K562 (cell line): Measurements from ENCODE around the gene ZFP3. TPM values are rescaled to one million over a fixed set of nuclear protein-coding genes. Genes with fewer than 3 reads are reported as not detected.

ENCODE experiments used
- CBX3 ChIP-seq, 2 experiments: IDR thresholded peaks; 1 replicate in 1 of 2; 2 replicates in 1 of 2; pipeline ENCODE4 v1.6.1; 2012; ENCODE audit warnings: inconsistent platforms in 2 of 2, low read length in 2 of 2, borderline replicate concordance in 1 of 2, control low read depth in 1 of 2
- CC2D1A ChIP-seq: fragments of 450-650 bp; IDR thresholded peaks from 2 replicates; pipeline ENCODE4 v1.6.1; 2017; ENCODE audit warnings: mild to moderate bottlenecking
- HCFC1 ChIP-seq: IDR thresholded peaks from 2 replicates; pipeline ENCODE4 v1.6.1; 2012; ENCODE audit warnings: low read depth, low read length, improper control_type of control experiment
- IRF2 ChIP-seq: sonication (generic); formaldehyde crosslinking; IDR thresholded peaks from 2 replicates; pipeline ENCODE4 v1.8.1; 2022; ENCODE audit warnings: mild to moderate bottlenecking, missing genetic modification reagents
- KHSRP ChIP-seq: fragments of 450-650 bp; IDR thresholded peaks from 2 replicates; pipeline ENCODE4 v1.6.1; 2017
- LEF1 ChIP-seq: fragments of 450-650 bp; IDR thresholded peaks from 2 replicates; pipeline ENCODE4 v1.6.1; 2016; ENCODE audit warnings: mild to moderate bottlenecking
- MIER1 ChIP-seq: fragments of 450-650 bp; IDR thresholded peaks from 2 replicates; pipeline ENCODE4 v1.6.1; 2016; ENCODE audit warnings: antibody characterized with exemption, mild to moderate bottlenecking, low read depth
- NEUROD1 ChIP-seq: fragments of 150-350 bp; IDR thresholded peaks from 2 replicates; pipeline ENCODE4 v1.6.1; 2014; ENCODE audit warnings: borderline replicate concordance, low read length, low read depth; ENCODE audit not compliant: partially characterized antibody
- NR2C1 ChIP-seq, 2 experiments: fragments of 450-650 bp; IDR thresholded peaks; 2 replicates each; pipeline ENCODE4 v1.6.1; 2017; ENCODE audit warnings: mild to moderate bottlenecking in 2 of 2, antibody characterized with exemption in 1 of 2, inconsistent platforms in 1 of 2, missing compliant biosample characterization in 1 of 2, missing genetic modification characterization in 1 of 2
- NR2F6 ChIP-seq: fragments of 450-650 bp; formaldehyde crosslinking; IDR thresholded peaks from 2 replicates; pipeline ENCODE4 v1.4.0; 2020; ENCODE audit warnings: mild to moderate bottlenecking
- PML ChIP-seq: IDR thresholded peaks from 2 replicates; pipeline ENCODE4 v1.6.1; 2012; ENCODE audit warnings: low read length, inconsistent platforms
- PRMT5 ChIP-seq: sonication (generic); formaldehyde crosslinking; IDR thresholded peaks from 2 replicates; pipeline ENCODE4 v1.5.0; 2020; ENCODE audit warnings: missing genetic modification reagents
- RB1 ChIP-seq: fragments of 450-650 bp; IDR thresholded peaks from 2 replicates; pipeline ENCODE4 v1.6.1; 2017; ENCODE audit warnings: low read depth, mild to moderate bottlenecking
- SMAD3 ChIP-seq: fragments of 450-650 bp; formaldehyde crosslinking; conservative IDR thresholded peaks from 2 replicates; pipeline ENCODE4 v1.4.0; 2020; ENCODE audit warnings: mild to moderate bottlenecking
- SNIP1 ChIP-seq: fragments of 450-650 bp; IDR thresholded peaks from 2 replicates; pipeline ENCODE4 v1.7.1; 2017; ENCODE audit warnings: low read depth, mild to moderate bottlenecking
- SP2 ChIP-seq: IDR thresholded peaks from 2 replicates; pipeline ENCODE4 v1.6.1; 2011; ENCODE audit warnings: mild to moderate bottlenecking, low read depth, low read length, moderate library complexity; ENCODE audit not compliant: poor library complexity, severe bottlenecking; ENCODE audit errors: extremely low read depth
- TBP ChIP-seq: optimal IDR thresholded peaks from 2 replicates; pipeline ENCODE3; 2011; ENCODE audit warnings: low read depth, low read length, improper control_type of control experiment
- TFAP4 ChIP-seq: sonication (generic); formaldehyde crosslinking; IDR thresholded peaks from 2 replicates; pipeline ENCODE4 v1.8.0; 2022; ENCODE audit warnings: missing genetic modification reagents, mild to moderate bottlenecking, moderate library complexity, borderline replicate concordance
- XRCC5 ChIP-seq: fragments of 200-400 bp; formaldehyde crosslinking; IDR thresholded peaks from 2 replicates; pipeline ENCODE4 v1.6.1; 2017; ENCODE audit warnings: low read depth, mild to moderate bottlenecking, low read length
- ZNF133 ChIP-seq: fragments of 250-450 bp; sonication (Bioruptor Pico); IDR thresholded peaks from 2 replicates; pipeline ENCODE4 v1.4.0; 2020; ENCODE audit warnings: mild to moderate bottlenecking
- polyA plus RNA-seq, 8 experiments: library from polyadenylated mRNA; depleted of rRNA in 4 of 8; stranded (reverse) in 5 of 8; unstranded in 3 of 8; fragments of >200 nt; fragmentation: Nextera tagmentation in 2 of 8; fragmentation: Illumina TruSeq in 1 of 8; extraction: Ambion mirVana in 2 of 8; extraction: Trizol in 1 of 8; gene quantifications; 2 replicates each; pipeline versions ENCODE4 v1.2.1 to v1.2.3, GENCODE V29; 2011 to 2014; ENCODE audit warnings: inconsistent platforms in 1 of 8, missing spikeins in 1 of 8
- total RNA-seq, 7 experiments: library from RNA; depleted of rRNA in 6 of 7; stranded (reverse); fragments of >200 nt in 6 of 7; fragmentation: Illumina TruSeq in 2 of 7; extraction: Trizol in 2 of 7; gene quantifications; 2 replicates each; pipeline versions ENCODE4 v1.2.1 to v1.2.3, GENCODE V29; 2011 to 2021; ENCODE audit warnings: low replicate concordance in 1 of 7
- TF ChIP-seq, protein P1 (sequence below): fragments of 250-450 bp; sonication (Bioruptor Pico); IDR thresholded peaks from 2 replicates; pipeline ENCODE4 v1.9.0; 2021; ENCODE audit warnings: mild to moderate bottlenecking, inconsistent platforms
- TF ChIP-seq, protein P2 (sequence below), 3 experiments: IDR thresholded peaks in 2 of 3; conservative IDR thresholded peaks in 1 of 3; 2 replicates each; pipeline ENCODE4 v1.5.1; 2011 to 2012; ENCODE audit warnings: low read length in 3 of 3, mild to moderate bottlenecking in 3 of 3, control low read depth in 2 of 3, improper control_type of control experiment in 1 of 3, inconsistent platforms in 1 of 3, low read depth in 1 of 3, mixed read lengths in 1 of 3, moderate library complexity in 1 of 3; ENCODE audit not compliant: insufficient read depth in 2 of 3
- TF ChIP-seq, protein P3 (sequence below): fragments of 250-450 bp; sonication (Bioruptor Pico); IDR thresholded peaks from 2 replicates; pipeline ENCODE4 v1.8.0; 2021; ENCODE audit warnings: moderate library complexity, mild to moderate bottlenecking, inconsistent platforms

ZFP3 gene
- total and polyA plus RNA-seq, 9 of the 15 experiments (the other 6 are each of a cell fraction or from before 2014, with no cell fraction given), result 0.04 TPM; not detected in 8

- TF ChIP-seq, protein P1, sequence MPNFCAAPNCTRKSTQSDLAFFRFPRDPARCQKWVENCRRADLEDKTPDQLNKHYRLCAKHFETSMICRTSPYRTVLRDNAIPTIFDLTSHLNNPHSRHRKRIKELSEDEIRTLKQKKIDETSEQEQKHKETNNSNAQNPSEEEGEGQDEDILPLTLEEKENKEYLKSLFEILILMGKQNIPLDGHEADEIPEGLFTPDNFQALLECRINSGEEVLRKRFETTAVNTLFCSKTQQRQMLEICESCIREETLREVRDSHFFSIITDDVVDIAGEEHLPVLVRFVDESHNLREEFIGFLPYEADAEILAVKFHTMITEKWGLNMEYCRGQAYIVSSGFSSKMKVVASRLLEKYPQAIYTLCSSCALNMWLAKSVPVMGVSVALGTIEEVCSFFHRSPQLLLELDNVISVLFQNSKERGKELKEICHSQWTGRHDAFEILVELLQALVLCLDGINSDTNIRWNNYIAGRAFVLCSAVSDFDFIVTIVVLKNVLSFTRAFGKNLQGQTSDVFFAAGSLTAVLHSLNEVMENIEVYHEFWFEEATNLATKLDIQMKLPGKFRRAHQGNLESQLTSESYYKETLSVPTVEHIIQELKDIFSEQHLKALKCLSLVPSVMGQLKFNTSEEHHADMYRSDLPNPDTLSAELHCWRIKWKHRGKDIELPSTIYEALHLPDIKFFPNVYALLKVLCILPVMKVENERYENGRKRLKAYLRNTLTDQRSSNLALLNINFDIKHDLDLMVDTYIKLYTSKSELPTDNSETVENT (CRISPR knock-in tag), result peak; percentile 65; the same call in 1 of the 2 replicates
- TF ChIP-seq PRMT5 (CRISPR knock-in tag), result no peak
- TF ChIP-seq CC2D1A, result peak; percentile 51
- no peak for TF ChIP-seq LEF1
- TF ChIP-seq IRF2 (CRISPR knock-in tag), result no peak
- no peak for TF ChIP-seq NEUROD1
- TF ChIP-seq HCFC1, result peak; percentile 43
- peak; percentile 96 for TF ChIP-seq SP2
- no peak for TF ChIP-seq TFAP4 (CRISPR knock-in tag)
- TF ChIP-seq PML, result no peak
- TF ChIP-seq XRCC5, result no peak
- TF ChIP-seq, protein P2, sequence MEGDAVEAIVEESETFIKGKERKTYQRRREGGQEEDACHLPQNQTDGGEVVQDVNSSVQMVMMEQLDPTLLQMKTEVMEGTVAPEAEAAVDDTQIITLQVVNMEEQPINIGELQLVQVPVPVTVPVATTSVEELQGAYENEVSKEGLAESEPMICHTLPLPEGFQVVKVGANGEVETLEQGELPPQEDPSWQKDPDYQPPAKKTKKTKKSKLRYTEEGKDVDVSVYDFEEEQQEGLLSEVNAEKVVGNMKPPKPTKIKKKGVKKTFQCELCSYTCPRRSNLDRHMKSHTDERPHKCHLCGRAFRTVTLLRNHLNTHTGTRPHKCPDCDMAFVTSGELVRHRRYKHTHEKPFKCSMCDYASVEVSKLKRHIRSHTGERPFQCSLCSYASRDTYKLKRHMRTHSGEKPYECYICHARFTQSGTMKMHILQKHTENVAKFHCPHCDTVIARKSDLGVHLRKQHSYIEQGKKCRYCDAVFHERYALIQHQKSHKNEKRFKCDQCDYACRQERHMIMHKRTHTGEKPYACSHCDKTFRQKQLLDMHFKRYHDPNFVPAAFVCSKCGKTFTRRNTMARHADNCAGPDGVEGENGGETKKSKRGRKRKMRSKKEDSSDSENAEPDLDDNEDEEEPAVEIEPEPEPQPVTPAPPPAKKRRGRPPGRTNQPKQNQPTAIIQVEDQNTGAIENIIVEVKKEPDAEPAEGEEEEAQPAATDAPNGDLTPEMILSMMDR (IDR thresholded peaks at IDR 0.05 in 2 of 3, conservative IDR thresholded peaks at IDR 0.05 in 1 of 3; ENCODE audit: insufficient read depth in 2 of 3, low read depth in 1 of 3, low read length in 3 of 3), result peak; percentile 42 to 46 (median 44); a peak in 5 of 6 replicates
- TF ChIP-seq TBP, result no peak
- no peak for TF ChIP-seq MIER1
- 0 out of 2 replicates have a peak, but pooled peaks have one; percentile 29 for TF ChIP-seq NR2C1 (IDR thresholded peaks at IDR 0.05)
- TF ChIP-seq NR2C1 (tag; IDR thresholded peaks at IDR 0.05), result no peak
- no peak for TF ChIP-seq NR2F6 (CRISPR knock-in tag)
- TF ChIP-seq ZNF133 (CRISPR knock-in tag), result no peak
- TF ChIP-seq, protein P3, sequence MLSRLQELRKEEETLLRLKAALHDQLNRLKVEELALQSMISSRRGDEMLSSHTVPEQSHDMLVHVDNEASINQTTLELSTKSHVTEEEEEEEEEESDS (CRISPR knock-in tag), result no peak
- no peak for TF ChIP-seq SMAD3 (CRISPR knock-in tag)
- TF ChIP-seq SNIP1, result peak; percentile 91
- no peak for TF ChIP-seq KHSRP
- TF ChIP-seq RB1, result no peak
- TF ChIP-seq CBX3 (IDR thresholded peaks at IDR 0.05; ENCODE audit: borderline replicate concordance in 1 of 2, low read length in 2 of 2), result 0 out of 3 replicates have a peak, but pooled peaks of 1 of the 2 experiments have one; percentile 47
Observed at GRCh38 chr17:5055543-5055942, 22.7 kb upstream of the ZFP3 start (continued).
